IMR-90 (cell line): ENCODE measurements around the gene D2HGDH. TPM values are rescaled to one million over a fixed set of nuclear protein-coding genes. Genes with fewer than 3 reads are reported as not detected.

Source experiments
- ATAC-seq: fragments of 200-7000 bp; cut with Tn5 transposase; 2 replicates; pipeline ENCODE4 v1.9.1; 2020; ENCODE audit warnings: low read depth, mild to moderate bottlenecking, moderate library complexity
- BruUV-seq: library from RNA; stranded (reverse); fragments of 400-500 nt; replicated peaks from 2 replicates; lab custom pipeline; 2021; lab: Mats Ljungman, UMichigan
- CTCF ChIA-PET: fragments of 300-600 bp; formaldehyde crosslinking; extraction: SDS; loops from one replicate; lab custom pipeline; 2021; ENCODE audit warnings: antibody characterized with exemption; lab: Yijun Ruan, JAX
- POLR2A ChIA-PET: fragments of 300-600 bp; sonication (Branson Sonifier 250); formaldehyde crosslinking; loops from one replicate; lab custom pipeline; 2022; ENCODE audit warnings: antibody characterized with exemption; ENCODE audit not compliant: unreplicated experiment; lab: Charles Lee
- DNase-seq: peaks from one replicate; pipeline ENCODE4 v3.0.0; 2013
- H2AFZ ChIP-seq: replicated peaks from 2 replicates; pipeline ENCODE3; 2013; ENCODE audit warnings: low read length, mild to moderate bottlenecking; ENCODE audit not compliant: poor library complexity
- H2AK5ac ChIP-seq: 2 replicates; pipeline ENCODE4 v1.6.1; 2013; ENCODE audit warnings: low read depth, low read length, inconsistent platforms
- H2AK9ac ChIP-seq: replicated peaks from 2 replicates; pipeline ENCODE3; 2013; ENCODE audit warnings: mild to moderate bottlenecking, low read depth, low read length, moderate library complexity; ENCODE audit not compliant: poor library complexity
- H2BK120ac ChIP-seq: 2 replicates; pipeline ENCODE4 v1.6.1; 2013; ENCODE audit warnings: low read depth, low read length, inconsistent platforms
- H2BK15ac ChIP-seq: 3 replicates; pipeline ENCODE4 v1.6.1; 2013; ENCODE audit warnings: low read depth, low read length, inconsistent platforms
- H2BK20ac ChIP-seq: 2 replicates; pipeline ENCODE4 v1.6.1; 2013; ENCODE audit warnings: low read depth, mild to moderate bottlenecking, inconsistent platforms, low read length, moderate library complexity
- H2BK5ac ChIP-seq: 2 replicates; pipeline ENCODE4 v1.6.1; 2013; ENCODE audit warnings: mild to moderate bottlenecking, low read depth, low read length, inconsistent platforms; ENCODE audit not compliant: poor library complexity, severe bottlenecking
- H3K14ac ChIP-seq: replicated peaks from 2 replicates; pipeline ENCODE4 v1.6.1; 2013; ENCODE audit warnings: low read depth, low read length, inconsistent platforms
- H3K18ac ChIP-seq: 2 replicates; pipeline ENCODE4 v1.6.1; 2013; ENCODE audit warnings: low read depth, low read length, control low read depth
- H3K23ac ChIP-seq: 2 replicates; pipeline ENCODE4 v1.6.1; 2013; ENCODE audit warnings: low read depth, low read length, inconsistent platforms
- H3K27ac ChIP-seq: 2 replicates; pipeline ENCODE4 v1.5.1; 2013; ENCODE audit warnings: mild to moderate bottlenecking, control low read depth, low read length; ENCODE audit not compliant: insufficient read depth
- H3K27me3 ChIP-seq: 2 replicates; pipeline ENCODE4 v1.6.1; 2013; ENCODE audit warnings: low read length; ENCODE audit not compliant: control insufficient read depth, insufficient read depth
- H3K36me3 ChIP-seq: 2 replicates; pipeline ENCODE4 v1.6.1; 2013; ENCODE audit warnings: low read length, mixed read lengths; ENCODE audit not compliant: control insufficient read depth, insufficient read depth
- H3K4ac ChIP-seq: 2 replicates; pipeline ENCODE4 v1.6.1; 2013; ENCODE audit warnings: low read depth, low read length, inconsistent platforms
- H3K4me1 ChIP-seq: 2 replicates; pipeline ENCODE4 v1.6.1; 2013; ENCODE audit warnings: low read length, mixed read lengths; ENCODE audit not compliant: control insufficient read depth, insufficient read depth
- H3K4me2 ChIP-seq: 2 replicates; pipeline ENCODE4 v1.6.1; 2013; ENCODE audit warnings: low read depth, mild to moderate bottlenecking, control low read depth, low read length, moderate library complexity
- H3K4me3 ChIP-seq: 2 replicates; pipeline ENCODE4 v1.5.1; 2013; ENCODE audit warnings: low read depth, mild to moderate bottlenecking, control low read depth, low read length, moderate library complexity; ENCODE audit not compliant: insufficient read depth
- H3K56ac ChIP-seq: 2 replicates; pipeline ENCODE4 v1.6.1; 2013; ENCODE audit warnings: low read length, inconsistent platforms; ENCODE audit not compliant: insufficient read depth; ENCODE audit errors: extremely low read depth
- H3K79me1 ChIP-seq, 2 experiments: 2 replicates each; pipeline ENCODE4 v1.6.1; 2013; ENCODE audit warnings: low read length in 2 of 2, inconsistent platforms in 1 of 2, low read depth in 1 of 2
- H3K9ac ChIP-seq: 2 replicates; pipeline ENCODE4 v1.6.1; 2013; ENCODE audit warnings: low read depth, low read length, control low read depth
- H3K9me1 ChIP-seq: 2 replicates; pipeline ENCODE4 v1.6.1; 2013; ENCODE audit warnings: low read length, inconsistent platforms; ENCODE audit not compliant: insufficient read depth
- H3K9me3 ChIP-seq: 2 replicates; pipeline ENCODE4 v1.6.1; 2013; ENCODE audit warnings: low read length; ENCODE audit not compliant: control insufficient read depth, insufficient read depth
- H4K20me1 ChIP-seq: 2 replicates; pipeline ENCODE4 v1.6.1; 2013; ENCODE audit warnings: low read length, inconsistent platforms; ENCODE audit not compliant: insufficient read depth
- H4K5ac ChIP-seq: 2 replicates; pipeline ENCODE4 v1.6.1; 2013; ENCODE audit warnings: mild to moderate bottlenecking, low read depth, low read length, control low read depth
- H4K8ac ChIP-seq, 2 experiments: 2 replicates each; pipeline ENCODE4 v1.6.1; 2013; ENCODE audit warnings: low read depth in 2 of 2, low read length in 2 of 2, control low read depth in 1 of 2, inconsistent platforms in 1 of 2
- H4K91ac ChIP-seq: 2 replicates; pipeline ENCODE4 v1.6.1; 2013; ENCODE audit warnings: low read depth, low read length, inconsistent platforms; ENCODE audit not compliant: insufficient read depth
- BHLHE40 ChIP-seq: fragments of 150-350 bp; IDR thresholded peaks from 2 replicates; pipeline ENCODE4 v1.6.1; 2016; ENCODE audit warnings: mild to moderate bottlenecking, low read depth, low read length
- CEBPB ChIP-seq: IDR thresholded peaks from 2 replicates; pipeline ENCODE4 v1.6.1; 2012; ENCODE audit warnings: low read depth, low read length, improper control_type of control experiment
- CTCF ChIP-seq: conservative IDR thresholded peaks from 2 replicates; pipeline ENCODE4 v1.5.1; 2012; ENCODE audit warnings: mild to moderate bottlenecking, low read depth, low read length, improper control_type of control experiment
- ELK1 ChIP-seq: fragments of 150-350 bp; IDR thresholded peaks from 2 replicates; pipeline ENCODE4 v1.6.1; 2016; ENCODE audit warnings: low read depth, mild to moderate bottlenecking, low read length, moderate library complexity, borderline replicate concordance
- FOS ChIP-seq: fragments of 150-350 bp; IDR thresholded peaks from 2 replicates; pipeline ENCODE4 v1.6.1; 2016; ENCODE audit warnings: low read depth, low read length
- MXI1 ChIP-seq: IDR thresholded peaks from 2 replicates; pipeline ENCODE4 v1.6.1; 2012; ENCODE audit warnings: low read depth, mild to moderate bottlenecking, low read length, moderate library complexity, borderline replicate concordance
- RAD21 ChIP-seq: IDR thresholded peaks from 2 replicates; pipeline ENCODE4 v1.6.1; 2012; ENCODE audit warnings: low read length, improper control_type of control experiment
- RCOR1 ChIP-seq: IDR thresholded peaks from 2 replicates; pipeline ENCODE4 v1.6.1; 2012; ENCODE audit warnings: mild to moderate bottlenecking, low read length, improper control_type of control experiment; ENCODE audit not compliant: insufficient replicate concordance
- RFX5 ChIP-seq: IDR thresholded peaks from 2 replicates; pipeline ENCODE4 v1.8.0; 2012; ENCODE audit warnings: low read depth, mild to moderate bottlenecking, low read length, moderate library complexity
- SMC3 ChIP-seq: fragments of 150-350 bp; IDR thresholded peaks from 2 replicates; pipeline ENCODE4 v1.6.1; 2016; ENCODE audit warnings: low read depth, mild to moderate bottlenecking, antibody characterized with exemption, low read length, moderate library complexity
- whole genome bisulfite sequencing, 2 experiments: methylation state at CpG; one replicate each; pipeline versions ENCODE4 v1.1.5 to v1.1.7; 2013; ENCODE audit warnings: missing lambda C conversion rate in 2 of 2; ENCODE audit not compliant: insufficient read length in 1 of 2; ENCODE audit errors: extremely low coverage in 2 of 2; 5-methylcytosine and 5-hydroxymethylcytosine counted together
- dilution Hi-C: fragments of 300-500 bp; cut with HindIII; formaldehyde crosslinking; loops from one replicate; pipeline ENCODE4 v1.14.3; 2018; ENCODE audit warnings: low sequenced_read_pairs; ENCODE audit not compliant: unreplicated experiment
- in situ Hi-C: fragments of 300-500 bp; cut with MboI; formaldehyde crosslinking; loops from 3 replicates; pipeline ENCODE4 v1.14.3; 2019; ENCODE audit warnings: low sequenced_read_pairs, inconsistent platforms, mixed read lengths
- intact Hi-C: fragments of 100-400 bp; cut with micrococcal nuclease; formaldehyde crosslinking; loops from 2 replicates; pipeline ENCODE4 v1.10.0; 2022
- polyA plus RNA-seq, 3 experiments: library from polyadenylated mRNA; depleted of rRNA; stranded (reverse); fragments of >200 nt; gene quantifications; 2 replicates each; pipeline ENCODE4 v1.2.3, GENCODE V29; 2012; ENCODE audit warnings: low replicate concordance in 1 of 3
- total RNA-seq: library from RNA; depleted of rRNA; stranded (reverse); fragments of >200 nt; gene quantifications from 2 replicates; pipeline ENCODE4 v1.2.3, GENCODE V29; 2012

D2HGDH gene
- total and polyA plus RNA-seq, 2 of the 4 experiments (the other 2 are of a cell fraction), result 6.3 to 22.1 TPM

GRCh38 chr2:241748468-241749256 is 14.2 kb downstream of the D2HGDH start (continued):
- TF ChIP-seq ELK1, result no peak

- Histone ChIP-seq H2BK20ac (no peak overlapping the region), H3K36me3 (peaks cover 43% of the 10 kb centered on the region), H4K5ac (no peak overlapping the region), H4K20me1 (no peaks in the 10 kb centered on the region; the same call in 1 of the 2 replicates), H3K9ac (no peak overlapping the region), H3K18ac (no peak overlapping the region), H2AFZ (no peak overlapping the region), H3K56ac (no peak overlapping the region), H4K8ac (no peak overlapping the region), H3K4ac (no peak overlapping the region), H2AK5ac (no peak overlapping the region), H4K91ac (no peak overlapping the region), H3K27ac (no peak overlapping the region), H2BK120ac (no peak overlapping the region), H3K4me1 (no peaks in the 10 kb centered on the region), H2AK9ac (no peak overlapping the region), H3K27me3 (no peaks in the 10 kb centered on the region), H3K4me2 (no peak overlapping the region), H3K9me3 (0 out of 2 replicates have a peak, but pooled peaks cover 2% of the 10 kb centered on the region), H3K23ac (no peak overlapping the region), H2BK15ac (no peak overlapping the region), H3K9me1 (no peaks in the 10 kb centered on the region), H3K79me1 (no peaks in the 10 kb centered on the region), H3K14ac (no peak overlapping the region), H3K4me3 (no peak overlapping the region), H2BK5ac (no peak overlapping the region)
- intact Hi-C loops (no loop called here), dilution Hi-C loops (no loop called here), in situ Hi-C loops (no loop called here)
- ATAC-seq (no peak), DNase-seq (no peak)
- BruUV-seq, result no TSS peak
- 93% methylated on average over 3 of the region's 22 CpGs; no CpG with 5 or more reads in 1 of the 2 experiments for WGBS, 2 experiments
- CTCF ChIA-PET, result no interaction called here
- POLR2A ChIA-PET, result no interaction called here
- TF ChIP-seq RFX5 (no peak), RAD21 (no peak), CEBPB (no peak), FOS (no peak), RCOR1 (no peak), SMC3 (no peak), MXI1 (no peak), ELK1 (no peak), CTCF (no peak), BHLHE40 (no peak)
Observed at GRCh38 chr2:241750076-241750840, 15.8 kb downstream of the D2HGDH start.
